ENCODE measurements around the gene MEGF10.

The MEGF10 gene

DNA sequence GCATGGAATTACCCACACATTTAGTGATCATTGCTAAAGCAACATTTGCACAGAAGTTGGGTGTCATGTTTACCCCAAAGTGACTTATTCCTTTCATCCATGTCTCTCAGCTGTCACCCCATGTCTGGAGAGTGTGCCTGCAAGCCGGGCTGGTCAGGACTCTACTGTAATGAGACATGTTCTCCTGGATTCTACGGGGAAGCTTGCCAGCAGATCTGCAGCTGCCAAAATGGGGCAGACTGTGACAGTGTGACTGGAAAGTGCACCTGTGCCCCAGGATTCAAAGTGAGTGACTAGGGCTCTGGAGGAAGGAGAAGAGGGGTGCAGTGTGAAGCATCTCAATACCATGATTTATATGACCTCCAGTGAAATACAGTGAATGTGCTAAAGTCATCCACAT is 126.9 kb downstream of the MEGF10 start:
- no peak for DNase-seq

DNA sequence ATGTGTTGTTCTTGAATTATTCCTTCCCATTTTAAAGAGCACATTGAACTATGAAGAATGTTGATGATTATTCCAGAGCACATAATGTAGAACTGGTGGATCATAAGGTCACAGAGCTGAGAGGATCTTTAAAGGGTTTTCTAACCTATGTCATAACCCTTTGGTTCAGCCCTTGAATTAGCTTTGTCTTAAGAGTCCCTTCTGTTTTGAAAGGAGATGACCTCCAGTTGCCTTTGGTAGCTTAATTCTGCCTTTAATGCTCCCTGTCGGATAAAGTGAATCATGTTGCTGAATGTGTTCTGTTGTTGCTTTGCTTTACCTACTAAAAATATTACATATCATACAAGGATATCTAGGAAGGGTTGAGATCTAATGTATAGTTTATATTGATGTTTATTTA is 127.8 kb downstream of the MEGF10 start:
- no peak for DNase-seq

- DNase-seq: no peak
Measured at GRCh38 chr5:127418974-127419682, 128.5 kb downstream of the MEGF10 start.

DNA sequence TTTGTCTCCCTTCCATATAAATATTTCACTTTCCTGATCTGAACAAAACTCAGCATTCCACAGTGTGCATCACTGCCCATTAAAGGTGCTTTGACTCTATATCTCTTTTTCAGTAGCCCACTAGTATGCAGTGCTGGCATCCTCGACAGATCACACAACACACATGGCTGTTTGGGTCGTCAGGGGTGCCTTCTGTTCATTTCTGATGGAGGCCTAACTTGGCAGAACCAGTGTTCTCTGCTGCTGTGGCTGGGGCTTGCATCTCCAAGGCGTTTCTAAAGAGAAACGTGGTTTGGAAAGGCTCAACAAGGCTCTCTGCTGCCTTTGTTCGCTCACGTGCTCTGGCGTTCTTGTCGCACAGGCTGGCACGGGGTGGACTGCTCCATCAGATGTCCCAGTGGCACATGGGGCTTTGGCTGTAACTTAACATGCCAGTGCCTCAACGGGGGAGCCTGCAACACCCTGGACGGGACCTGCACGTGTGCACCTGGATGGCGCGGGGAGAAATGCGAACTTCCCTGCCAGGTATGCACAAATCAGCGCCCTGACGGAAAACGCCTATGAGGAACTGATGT is 129.2 kb downstream of the MEGF10 start:
- no peak for DNase-seq

DNA sequence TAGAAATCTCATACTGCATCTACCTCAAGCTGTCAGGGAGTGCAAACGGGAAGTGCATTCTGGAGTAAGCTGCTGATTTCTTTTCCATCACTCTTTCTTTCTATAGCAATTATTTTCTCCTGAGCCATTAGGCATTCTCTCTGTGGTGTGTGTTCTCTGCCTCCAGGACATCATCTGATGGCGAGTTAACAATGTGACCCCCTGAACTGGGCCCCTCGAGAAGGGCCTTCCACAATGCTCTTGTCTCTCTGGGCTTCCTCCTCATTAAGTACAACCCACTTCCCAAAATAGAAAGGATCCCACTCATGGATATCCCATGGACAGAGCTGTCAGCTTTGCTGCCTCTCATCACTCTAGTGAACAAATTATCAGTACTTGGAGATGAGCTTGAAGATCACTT is 130.2 kb downstream of the MEGF10 start:
- DNase-seq: no peak

DNA sequence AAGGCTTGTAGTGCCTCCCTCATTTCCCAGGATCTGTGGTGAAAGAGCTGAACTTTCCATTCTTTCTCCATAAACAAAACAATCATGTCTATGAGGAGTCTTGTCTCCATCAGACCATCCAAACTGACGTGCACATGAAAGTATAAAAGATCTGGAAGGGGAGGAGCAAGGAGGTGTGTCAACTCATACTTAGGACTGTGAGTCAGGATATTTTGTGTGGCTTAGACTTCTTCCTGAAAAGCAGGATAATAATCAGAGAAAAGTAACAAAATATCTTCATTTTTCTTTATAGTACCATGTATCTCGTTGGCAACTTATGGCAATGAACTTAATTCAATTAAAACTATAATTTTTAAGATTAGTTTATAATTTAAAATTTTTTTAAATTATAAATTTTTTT is 130.9 kb downstream of the MEGF10 start:
- DNase-seq: no peak

DNA sequence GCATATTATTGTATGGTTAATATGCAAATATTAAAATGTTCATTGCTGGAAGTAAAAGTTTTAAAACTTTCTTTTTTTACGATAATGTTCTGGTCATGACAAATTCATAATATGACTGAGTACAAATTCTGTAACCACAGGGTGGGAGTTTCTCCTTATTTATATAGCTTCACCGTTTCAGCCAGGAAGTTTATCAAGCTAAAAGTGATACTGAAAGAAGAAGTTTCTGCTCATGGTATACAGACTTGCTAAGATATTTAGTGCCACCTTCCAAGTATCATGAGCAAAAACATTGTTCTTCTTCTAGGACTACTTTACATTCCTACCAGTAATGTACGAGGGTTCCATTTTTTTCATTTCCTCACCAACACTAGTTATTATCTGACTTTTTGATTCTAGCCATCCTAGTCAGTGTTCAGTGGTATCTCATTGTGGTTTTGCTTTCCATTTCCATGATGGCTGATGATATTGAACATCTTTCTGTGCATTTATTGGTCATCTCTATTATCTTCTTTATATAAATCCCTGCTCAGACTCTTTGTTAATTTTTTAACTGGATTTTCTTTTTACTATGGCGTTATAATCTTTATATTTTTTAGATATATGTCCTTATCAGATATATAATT is 132.7 kb downstream of the MEGF10 start:
- no peak for DNase-seq

DNA sequence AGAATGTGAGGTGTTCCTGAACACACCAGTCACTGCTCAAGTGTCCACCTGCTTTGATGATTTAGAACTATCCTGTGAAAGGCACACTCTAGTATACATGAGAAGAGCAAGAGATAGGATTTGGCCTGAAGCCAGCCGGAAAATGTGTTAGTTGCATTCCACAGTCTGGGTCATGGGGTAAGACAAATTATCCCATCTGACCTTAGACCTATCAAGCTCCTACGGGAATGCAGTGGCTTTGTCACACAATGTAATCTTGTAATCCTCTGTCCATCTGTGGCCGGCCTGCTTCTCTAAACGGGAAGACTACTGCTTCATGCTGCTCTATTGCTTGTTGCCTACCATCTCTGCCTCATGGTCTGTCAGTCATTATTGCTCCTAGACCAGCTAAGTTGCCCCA is 134.4 kb downstream of the MEGF10 start:
- DNase-seq: no peak

GRCh38 chr5:127425868-127426267 is 135.3 kb downstream of the MEGF10 start:
- DNase-seq: no peak

- no peak for DNase-seq
Measured at GRCh38 chr5:127426661-127427060, 136.1 kb downstream of the MEGF10 start.

DNA sequence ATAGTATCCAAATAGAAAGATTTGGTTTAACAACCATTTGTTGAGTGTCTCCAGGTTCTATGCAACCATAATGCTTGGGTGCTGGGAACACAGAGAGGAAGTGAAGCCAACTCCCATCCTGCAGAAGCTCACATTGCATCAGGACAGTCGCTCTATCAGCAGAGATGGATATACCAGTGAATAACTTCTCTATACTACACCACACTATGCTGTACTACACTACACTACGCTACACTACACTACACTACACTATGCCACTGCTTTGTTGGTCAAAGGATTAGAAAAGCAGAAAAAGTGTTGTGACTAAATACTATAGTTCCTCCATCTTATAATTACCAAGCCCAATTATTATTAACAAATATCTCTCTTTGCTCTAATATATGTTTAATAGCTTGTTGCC is 137.7 kb downstream of the MEGF10 start:
- DNase-seq: no peak

GRCh38 chr5:127428748-127429147 is 138.2 kb downstream of the MEGF10 start:
- DNase-seq: no peak

DNA sequence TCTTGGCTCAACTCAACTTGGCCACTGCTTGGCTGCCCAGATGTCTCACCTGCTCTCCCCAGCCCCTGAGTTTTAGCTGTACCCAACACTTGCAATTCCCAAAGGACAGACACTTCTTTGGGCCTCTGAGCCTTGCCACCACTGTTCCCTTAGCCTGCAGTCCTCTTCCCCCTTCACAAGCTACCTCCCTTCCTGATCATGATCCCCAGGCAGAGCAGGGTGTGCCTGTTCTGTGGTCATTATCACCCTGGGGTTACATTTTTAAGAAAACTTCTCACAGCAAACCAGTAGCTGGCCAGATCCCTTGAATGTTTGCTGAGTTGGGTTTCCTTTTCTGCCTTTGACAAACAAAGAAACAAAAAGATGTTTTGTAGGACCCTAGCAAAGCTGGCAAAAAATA is 139.3 kb downstream of the MEGF10 start:
- DNase-seq: no peak

DNA sequence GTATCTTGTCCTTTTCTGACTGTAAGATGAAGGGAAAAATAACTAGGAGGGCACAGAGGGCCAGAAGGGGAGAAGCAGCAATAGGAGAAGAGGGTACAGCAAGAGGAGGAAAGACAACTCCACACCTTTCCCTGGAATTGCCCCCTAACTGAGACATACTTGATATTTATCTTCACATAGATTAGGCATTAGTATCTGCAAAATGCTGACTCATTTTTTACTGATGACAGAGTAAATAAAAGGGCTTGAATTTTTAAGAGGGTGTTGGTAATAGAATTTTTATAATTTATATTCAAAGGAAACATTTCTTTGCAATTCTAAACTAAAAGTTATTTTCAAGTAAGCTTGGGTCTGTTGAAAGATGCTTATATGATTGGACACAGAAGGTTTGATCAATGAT is 140.0 kb downstream of the MEGF10 start:
- no peak for DNase-seq

DNA sequence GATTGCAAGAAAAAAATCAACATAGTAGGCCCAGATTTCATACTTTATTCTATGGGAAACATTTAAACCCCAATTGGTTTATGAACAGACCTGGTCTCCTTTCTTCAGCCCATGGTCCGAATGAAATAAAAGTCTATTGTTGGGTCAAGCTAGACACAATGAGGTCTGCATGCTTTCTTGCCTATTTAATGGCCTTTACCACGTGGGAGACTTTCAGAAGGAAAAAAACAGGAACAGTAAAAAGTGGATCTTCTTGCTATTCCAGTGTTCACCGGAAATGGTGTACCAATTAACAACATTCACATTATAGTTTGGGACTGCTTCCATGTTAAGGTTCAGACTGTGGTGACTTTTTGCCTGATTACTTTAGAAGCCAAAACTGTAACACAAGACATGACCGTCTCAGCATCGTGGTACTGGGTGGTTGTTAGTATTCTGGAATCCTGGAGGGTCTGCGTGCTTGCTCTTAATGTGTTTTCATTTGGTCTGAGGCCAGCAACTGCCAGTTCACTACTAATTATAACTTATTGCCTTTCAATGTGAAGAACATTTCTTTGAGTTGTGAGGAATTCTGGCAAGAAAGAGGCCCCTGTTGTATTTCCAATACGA is 141.5 kb downstream of the MEGF10 start:
- no peak for DNase-seq

DNA sequence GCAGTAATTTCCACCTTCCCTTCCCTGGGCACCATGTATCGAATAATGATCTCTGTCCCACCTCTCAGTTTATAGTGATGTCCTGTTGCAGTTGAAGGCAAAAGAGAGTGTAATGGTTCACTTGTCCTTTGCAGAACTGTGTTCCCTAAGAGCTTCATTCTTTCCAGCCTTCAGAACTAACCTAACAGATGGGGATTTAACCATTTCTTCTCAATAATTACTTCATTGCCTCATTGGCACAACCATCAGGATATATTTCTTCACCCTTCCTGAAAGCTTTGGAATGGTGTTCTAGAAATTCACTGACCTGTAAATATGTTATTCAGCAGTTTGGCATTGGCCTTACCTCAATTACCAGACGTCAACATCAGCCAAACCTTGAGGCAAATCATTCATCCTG is 142.9 kb downstream of the MEGF10 start:
- DNase-seq: no peak

GRCh38 chr5:127434588-127434987 is 144.0 kb downstream of the MEGF10 start:
- DNase-seq: no peak

DNA sequence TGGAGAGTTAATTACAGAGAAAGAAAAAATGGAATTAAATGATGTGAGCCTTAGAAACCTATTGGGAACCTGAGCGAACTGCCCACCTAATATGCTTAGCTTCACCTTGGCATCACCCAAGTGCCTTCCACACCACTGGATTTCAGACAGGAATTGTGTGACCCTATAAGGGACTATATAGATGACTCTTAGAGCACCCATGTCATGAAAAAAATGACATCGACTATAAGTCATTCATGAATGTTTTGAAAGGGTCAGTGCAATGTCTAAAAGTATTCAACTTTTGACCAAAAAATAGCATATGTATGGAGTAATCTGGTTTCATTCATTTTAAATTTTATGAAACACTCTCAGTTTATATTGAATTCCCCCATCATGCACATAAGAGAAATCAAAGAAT is 145.2 kb downstream of the MEGF10 start:
- DNase-seq: no peak

GRCh38 chr5:127439644-127440043 is 149.0 kb downstream of the MEGF10 start:
- DNase-seq: no peak

DNA sequence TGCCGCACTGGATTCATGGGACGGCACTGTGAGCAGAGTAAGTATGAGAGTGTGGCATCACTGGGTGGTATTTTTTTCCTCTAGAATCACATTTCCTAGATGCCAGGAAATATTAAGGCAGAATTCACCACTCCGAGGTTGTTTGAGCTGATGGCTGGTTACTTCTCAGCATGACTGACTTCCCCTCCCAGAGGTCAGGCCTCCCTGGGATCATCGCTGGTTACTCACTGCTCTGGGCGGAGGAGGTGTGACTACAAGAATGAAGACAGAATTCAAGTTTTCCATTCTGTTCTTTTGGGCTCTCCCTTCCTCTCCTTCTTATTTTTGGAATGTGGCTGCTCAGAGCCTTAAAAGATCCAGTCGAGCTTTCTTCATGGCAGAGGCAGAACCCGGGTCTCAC is 150.2 kb downstream of the MEGF10 start:
- no peak for DNase-seq

- DNase-seq: no peak
Measured at GRCh38 chr5:127441799-127442484, 151.3 kb downstream of the MEGF10 start.

DNA sequence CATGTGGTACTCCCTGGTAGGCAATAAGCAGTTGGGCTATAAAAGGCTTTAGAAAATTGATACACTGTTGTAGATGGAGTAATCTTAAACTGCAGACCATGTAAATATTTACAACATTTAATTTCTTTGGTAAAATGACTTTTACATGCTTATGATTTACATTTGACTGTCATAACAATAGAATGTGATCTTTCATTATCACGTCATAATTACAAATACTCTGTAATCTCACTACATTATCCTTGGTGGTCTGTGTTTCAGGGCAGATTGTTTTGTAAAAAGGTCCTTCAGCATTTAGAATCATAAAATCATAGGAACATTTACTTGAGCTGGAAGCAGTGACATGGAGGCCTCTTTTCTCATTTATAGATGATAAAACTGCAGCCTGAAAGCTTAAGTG is 153.6 kb downstream of the MEGF10 start:
- no peak for DNase-seq

DNA sequence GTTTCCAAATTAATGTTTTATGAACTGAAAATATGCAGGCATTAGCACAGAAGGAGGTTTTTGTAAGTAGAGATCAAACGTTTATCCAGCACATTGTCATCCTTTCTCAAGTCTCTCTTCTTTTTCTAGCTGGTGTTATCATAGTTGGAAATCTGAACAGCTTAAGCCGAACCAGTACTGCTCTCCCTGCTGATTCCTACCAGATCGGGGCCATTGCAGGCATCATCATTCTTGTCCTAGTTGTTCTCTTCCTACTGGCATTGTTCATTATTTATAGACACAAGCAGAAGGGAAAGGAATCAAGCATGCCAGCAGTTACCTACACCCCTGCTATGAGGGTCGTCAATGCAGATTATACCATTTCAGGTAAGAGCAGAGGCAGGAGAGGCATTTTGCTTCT is 154.7 kb downstream of the MEGF10 start:
- DNase-seq: no peak

DNA sequence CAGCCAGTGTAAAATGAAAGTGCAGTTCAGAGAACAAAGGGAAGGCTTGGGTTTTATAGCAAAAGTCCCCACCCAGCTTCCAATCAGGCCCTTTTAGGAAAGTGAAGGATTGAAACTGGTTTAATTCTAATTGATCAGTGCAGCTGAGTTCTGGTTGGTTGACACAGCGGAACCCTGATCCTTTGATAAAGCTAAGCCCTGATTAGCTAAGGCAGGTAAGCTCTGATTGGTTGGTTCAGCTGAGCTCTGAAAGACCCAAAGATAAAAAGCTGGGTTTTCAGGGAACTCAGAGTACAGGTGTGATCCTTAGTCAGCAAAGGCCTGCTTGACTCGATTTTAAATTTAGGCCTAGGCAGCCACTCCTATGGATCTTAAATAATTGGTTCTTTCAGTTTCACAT is 156.0 kb downstream of the MEGF10 start:
- no peak for DNase-seq

Measured in CD4-positive, alpha-beta T cell treated with Interleukin-4 for 1 hour (primary cell).